IPS-18c (cell line): Measurements from ENCODE around the gene ISCA1.

ENCODE experiments used
- H3K4me3 ChIP-seq: 2 replicates; pipeline ENCODE4 v1.7.0; 2013; ENCODE audit warnings: low read depth, mild to moderate bottlenecking, low read length, moderate library complexity; ENCODE audit not compliant: insufficient read depth
- H3K9me3 ChIP-seq: one replicate; pipeline ENCODE4 v1.6.1; 2013; ENCODE audit warnings: mild to moderate bottlenecking, low read length, moderate library complexity; ENCODE audit not compliant: control insufficient read depth, insufficient read depth

The ISCA1 gene

DNA sequence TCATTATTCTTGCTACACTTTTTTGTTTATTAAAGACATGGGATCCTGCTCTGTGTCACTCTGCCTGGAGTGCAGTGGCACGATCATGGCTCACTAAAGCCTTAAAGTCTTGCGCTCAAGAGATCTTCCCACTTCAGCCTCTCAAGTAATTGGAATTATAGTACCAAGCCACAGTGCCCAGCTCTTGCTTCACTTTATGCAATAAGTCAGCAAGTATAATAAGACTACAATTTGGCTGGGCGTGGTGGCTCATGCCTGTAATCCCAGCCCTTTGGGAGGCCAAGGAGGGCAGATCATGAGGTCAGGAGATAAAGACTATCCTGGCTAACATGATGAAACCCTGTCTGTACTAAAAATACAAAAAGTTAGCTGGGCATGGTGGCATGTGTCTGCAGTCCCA, 28.8 kb downstream of the ISCA1 start:
- H3K9me3 ChIP-seq = no peaks in the 10 kb centered on the region
- no peak overlapping the region for H3K4me3 ChIP-seq

DNA sequence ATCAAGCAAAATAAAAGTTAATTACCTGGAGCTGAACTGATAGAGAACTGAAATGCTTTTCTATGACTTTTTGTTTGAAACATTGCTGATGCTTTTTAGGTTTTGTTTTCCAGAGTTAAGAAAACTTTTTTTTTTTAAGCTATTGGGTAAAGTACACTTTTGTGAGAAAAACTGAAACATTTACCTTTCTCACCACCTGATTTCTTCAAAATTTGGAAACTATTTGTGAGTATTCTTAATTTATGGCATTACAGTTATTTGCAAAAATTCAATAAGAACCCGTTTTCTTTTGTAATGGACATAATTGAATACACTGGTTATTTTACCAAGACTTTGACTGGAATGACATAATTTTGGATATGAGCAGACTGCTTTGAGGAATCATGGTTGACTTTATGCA, 29.5 kb downstream of the ISCA1 start:
- H3K9me3 ChIP-seq = no peaks in the 10 kb centered on the region
- no peak overlapping the region for H3K4me3 ChIP-seq

DNA sequence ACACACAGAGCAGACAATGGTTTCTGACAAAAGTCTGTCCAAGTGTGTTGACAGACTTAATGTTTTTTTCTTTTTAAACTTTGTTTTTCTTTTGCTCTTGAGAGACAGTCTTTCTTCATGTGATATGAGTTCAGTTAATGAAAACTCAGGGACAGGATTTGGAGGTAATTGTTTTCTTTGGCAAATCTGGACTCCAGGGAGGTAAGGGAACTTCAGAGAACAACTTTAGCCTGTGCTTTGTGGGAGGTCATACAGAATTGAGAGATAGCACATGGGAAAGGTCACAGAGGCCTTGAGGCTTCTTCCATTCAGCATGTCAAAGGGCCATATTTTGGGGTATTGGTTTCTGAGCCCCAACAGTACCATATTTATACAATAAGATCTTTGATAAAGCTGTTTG, 32.2 kb downstream of the ISCA1 start:
- no peak overlapping the region for H3K4me3 ChIP-seq
- H3K9me3 ChIP-seq = no peaks in the 10 kb centered on the region

DNA sequence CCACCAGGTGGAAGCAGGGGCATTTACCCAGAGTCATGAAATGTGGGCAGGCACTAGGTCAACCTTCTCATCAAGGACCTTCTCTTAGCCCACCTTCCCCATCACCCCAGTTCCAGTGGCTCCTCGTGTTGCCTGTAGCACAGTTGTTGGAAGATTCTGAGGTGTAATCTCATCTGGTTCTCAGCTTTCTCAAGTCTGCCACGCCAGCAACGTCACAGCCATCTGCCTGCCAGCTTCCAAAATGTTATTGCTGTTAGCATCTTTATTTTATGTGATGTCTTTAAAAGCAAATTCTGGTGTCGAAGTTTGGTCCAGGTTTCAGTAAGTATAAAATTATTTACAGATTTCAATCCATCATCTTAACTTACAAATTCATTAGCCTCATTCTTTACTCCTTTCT, 33.6 kb downstream of the ISCA1 start:
- no peaks in the 10 kb centered on the region for H3K9me3 ChIP-seq
- H3K4me3 ChIP-seq = no peak overlapping the region

DNA sequence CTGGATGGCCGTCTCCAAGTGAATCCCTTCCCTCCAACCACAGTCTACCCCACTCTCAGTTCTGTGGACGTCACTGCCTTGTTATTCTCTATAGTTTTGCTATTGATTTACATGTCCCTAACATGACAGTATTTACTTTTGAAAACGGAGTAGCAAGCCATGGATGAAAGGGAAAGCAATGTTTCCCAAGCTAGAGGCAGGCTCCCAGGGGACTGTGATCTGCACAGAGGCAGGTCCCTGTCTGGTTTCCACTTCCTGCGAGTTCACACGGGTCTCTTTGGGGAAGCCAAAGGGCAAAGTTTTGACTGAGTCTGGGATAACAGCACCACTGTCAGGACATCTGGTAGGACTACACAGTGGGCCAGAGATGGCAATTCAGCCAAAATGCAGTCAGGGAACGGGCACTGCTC, 35.6 kb downstream of the ISCA1 start:
- no peaks in the 10 kb centered on the region for H3K9me3 ChIP-seq
- no peak overlapping the region for H3K4me3 ChIP-seq

DNA sequence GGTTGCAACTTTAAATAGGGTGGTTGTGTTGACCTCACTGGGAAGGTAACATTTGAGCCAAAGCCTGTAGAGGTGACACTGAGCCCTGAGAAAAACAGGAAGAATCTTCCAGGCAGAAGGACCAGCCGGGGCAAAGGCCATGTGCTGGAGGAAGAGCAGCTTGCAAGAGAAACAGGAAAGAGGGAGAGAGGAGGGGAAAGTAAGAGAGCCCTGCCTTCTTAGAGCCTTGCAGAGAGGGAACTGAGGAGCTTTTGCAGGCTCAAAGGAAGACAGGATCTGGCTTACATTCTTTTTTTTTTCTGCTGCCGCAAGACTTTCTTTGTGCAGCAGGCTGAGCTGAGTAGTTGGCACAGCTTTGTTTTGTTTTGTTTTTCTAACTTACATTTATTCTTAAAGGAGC, 40.3 kb downstream of the ISCA1 start:
- Histone ChIP-seq H3K4me3 (no peak overlapping the region), H3K9me3 (no peaks in the 10 kb centered on the region)

DNA sequence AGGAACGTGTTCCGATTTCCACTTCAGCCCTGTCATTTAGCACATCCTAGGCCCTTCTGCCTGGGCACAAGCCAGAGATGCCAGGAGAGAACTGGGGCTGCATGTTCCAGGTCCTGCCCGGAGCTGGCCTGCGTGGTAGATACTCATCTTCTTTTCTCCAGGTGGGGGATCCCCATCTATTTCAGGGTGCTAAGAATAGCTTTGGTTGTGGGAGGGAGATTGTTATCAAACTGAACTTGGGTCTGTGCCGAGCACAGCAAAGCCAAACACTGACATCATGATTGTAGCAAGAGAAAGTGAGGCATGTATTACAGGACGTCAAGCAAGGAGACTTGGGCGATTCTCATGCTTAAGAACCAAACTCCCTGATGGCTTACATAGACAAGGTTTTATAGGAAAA, 41.1 kb downstream of the ISCA1 start:
- Histone ChIP-seq H3K4me3 (no peak overlapping the region), H3K9me3 (no peaks in the 10 kb centered on the region)

DNA sequence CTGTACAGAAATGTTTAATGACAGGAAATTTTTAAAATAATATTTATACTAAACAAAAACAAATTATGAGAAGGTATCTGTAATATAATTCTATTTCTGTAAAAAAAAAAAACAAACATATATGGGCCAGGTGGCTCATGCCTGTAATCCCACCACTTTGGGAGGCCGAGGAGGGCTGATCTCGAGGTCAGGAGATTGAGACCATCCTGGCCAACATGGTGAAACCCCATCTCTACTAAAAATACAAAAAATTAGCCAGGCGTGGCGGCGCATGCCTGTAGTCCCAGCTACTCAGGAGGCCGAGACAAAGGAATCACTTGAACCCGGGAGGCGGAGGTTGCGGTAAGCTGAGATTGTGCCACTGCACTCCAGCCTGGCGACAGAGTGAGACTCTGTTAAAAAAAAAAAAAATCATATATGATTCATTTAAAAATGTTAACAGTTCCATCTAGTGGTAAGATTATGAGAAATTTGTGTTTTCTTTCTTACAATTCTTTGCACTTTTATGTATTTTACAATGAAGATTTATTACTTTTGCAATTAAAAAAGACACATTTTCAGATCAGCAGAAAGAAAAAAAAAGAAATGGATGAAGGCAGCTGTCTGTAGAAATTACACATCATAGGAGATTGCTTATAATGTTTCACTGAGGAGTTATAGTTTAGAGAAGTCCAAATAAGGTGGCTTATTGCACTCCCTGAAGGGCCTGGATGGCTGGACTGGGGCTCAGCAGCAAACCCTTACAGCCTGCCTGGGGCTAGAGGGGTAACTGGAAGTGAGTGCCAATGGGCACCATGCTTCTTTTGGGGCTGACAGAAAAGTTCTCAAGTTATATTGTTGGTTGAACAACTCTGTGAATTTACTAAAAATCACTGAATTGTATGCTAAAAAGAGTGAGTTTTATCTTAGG, 43.2 kb downstream of the ISCA1 start:
- H3K4me3 ChIP-seq = no peak overlapping the region
- H3K9me3 ChIP-seq = no peaks in the 10 kb centered on the region

DNA sequence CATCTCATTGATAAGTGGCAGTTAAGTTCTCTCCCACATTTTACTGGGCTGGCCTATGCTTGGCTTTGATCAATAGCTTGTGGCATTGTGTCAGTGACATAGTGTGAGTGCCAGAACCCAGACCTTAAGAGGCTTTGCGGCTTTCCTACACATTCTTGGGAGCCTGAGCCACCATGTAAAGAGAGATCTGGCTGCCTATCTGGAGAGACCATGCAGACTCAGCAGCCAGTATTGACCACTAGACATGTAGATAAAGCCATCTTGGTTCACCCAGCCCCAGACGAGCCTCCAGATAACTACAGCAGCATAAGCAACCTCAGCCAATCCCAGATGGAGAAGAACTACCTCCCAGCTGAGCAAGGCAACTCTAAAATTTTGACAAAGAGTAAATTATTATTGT, 51.5 kb downstream of the ISCA1 start:
- Histone ChIP-seq H3K9me3 (no peaks in the 10 kb centered on the region), H3K4me3 (no peak overlapping the region)

DNA sequence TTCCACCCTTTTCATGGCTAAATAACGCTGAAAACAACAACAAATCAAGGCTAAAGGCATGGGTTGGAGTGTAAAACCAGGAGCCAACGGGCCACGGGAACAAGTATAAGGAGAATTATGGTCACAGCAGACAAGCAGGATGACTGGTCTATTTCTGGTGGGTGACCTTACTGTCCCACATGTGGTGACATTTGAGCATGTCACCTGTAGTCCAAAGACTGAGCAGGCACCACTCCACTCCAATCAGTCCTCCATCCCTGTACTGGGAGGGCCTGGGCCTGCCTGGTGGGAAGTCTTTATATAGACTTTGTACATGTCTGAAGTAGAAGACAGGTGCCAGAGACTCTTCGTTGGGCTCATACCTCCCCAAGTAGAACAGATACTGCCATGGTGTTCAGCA, 59.7 kb downstream of the ISCA1 start:
- Histone ChIP-seq H3K9me3 (no peaks in the 10 kb centered on the region), H3K4me3 (no peak overlapping the region)

DNA sequence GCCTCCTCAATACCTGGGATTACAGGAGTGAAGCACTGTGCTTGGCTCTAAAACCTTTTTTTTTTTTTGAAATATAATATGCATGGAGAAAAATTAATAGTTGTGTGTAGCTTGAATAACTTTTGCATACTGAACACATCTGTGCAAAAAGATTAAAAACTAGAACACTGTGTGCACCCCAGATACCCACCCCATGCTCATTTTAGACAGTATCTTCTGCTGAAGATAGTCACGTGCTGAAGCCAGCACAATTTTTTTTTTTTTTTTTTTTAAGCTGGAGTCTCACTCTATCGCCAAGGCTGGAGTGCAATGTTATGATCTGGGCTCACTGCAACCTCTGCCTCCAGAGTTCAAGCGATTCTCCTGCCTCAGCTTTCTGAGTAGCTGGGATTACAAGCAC, 62.7 kb downstream of the ISCA1 start:
- Histone ChIP-seq H3K9me3 (no peaks in the 10 kb centered on the region), H3K4me3 (no peak overlapping the region)

DNA sequence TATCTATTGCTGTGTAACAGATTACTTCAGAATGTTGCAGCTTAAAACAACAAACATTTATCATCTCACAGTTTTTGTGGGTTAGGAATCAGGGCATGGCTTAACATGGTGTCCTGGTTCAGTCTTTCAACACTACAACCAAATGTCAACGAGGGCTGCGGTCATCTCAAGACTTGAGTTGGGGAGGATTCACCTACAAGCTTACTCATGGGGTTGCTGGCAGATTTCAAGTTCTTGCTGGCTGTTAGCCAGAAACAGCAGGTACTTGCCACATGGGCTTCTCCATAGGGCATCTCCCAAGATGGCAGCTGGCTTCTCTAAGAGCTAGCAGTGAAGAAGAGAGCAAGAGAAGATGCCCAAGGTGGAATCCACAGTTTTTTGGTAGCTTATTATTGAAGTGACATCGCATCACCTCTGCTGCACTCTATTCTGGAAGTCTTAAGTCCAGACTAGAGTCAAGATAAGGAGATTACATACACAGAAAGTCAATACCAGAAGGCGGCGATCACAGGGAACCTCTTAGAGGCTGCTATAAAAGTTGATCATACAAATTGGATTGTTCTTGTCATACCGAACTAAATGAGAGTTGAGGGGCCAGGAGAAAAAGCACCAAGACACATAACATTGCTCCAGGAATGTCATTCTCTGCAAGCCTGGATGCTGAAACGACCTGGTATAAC, 65.1 kb downstream of the ISCA1 start:
- no peaks in the 10 kb centered on the region for H3K9me3 ChIP-seq
- no peak overlapping the region for H3K4me3 ChIP-seq
